ENCODE data around the gene FPGT. TPM values are rescaled to one million over a fixed set of nuclear protein-coding genes. Genes with fewer than 3 reads are reported as not detected.

Gene FPGT
- total RNA-seq, 1 experiment from 2014 or later: 12.0 TPM

GRCh38 chr1:74161497-74161896 lies 36.5 kb upstream of the FPGT start:
- ChIA-PET RAD21 (ENCODE audit: low non-redundant PET in 1 of 2, low total read pairs in 2 of 2, uncharacterized antibody in 2 of 2, unreplicated experiment in 2 of 2) (no interaction called here), CTCF (no interaction called here), POLR2A (no interaction called here)
- DNase-seq (ENCODE audit: low read depth, low spot score): no peak
- H3K36me3 ChIP-seq (ENCODE audit: control insufficient read depth in 1 of 2, insufficient read depth in 2 of 2, low read length in 2 of 2): no peaks in the 10 kb centered on the region
- TF ChIP-seq ELF1 (IDR thresholded peaks at IDR 0.05; ENCODE audit: borderline replicate concordance, low read depth): no peak
- no peaks in the 10 kb centered on the region for H3K9me3 ChIP-seq (ENCODE audit: control insufficient read depth in 1 of 2, insufficient read depth in 1 of 2, low read depth in 1 of 2, low read length in 2 of 2)
- no peaks in the 10 kb centered on the region for H4K20me1 ChIP-seq (ENCODE audit: insufficient read depth)
- no TSS peak for BruUV-seq (replicated peaks)
- no peaks in the 10 kb centered on the region for H3K79me2 ChIP-seq (ENCODE audit: insufficient read depth, low read length)
- peaks cover 8% of the 10 kb centered on the region; the same call in 1 of the 2 replicates for H3K27me3 ChIP-seq (ENCODE audit: insufficient read depth, low read length)
- intact Hi-C loops (cut with micrococcal nuclease): no loop called here
- no peak overlapping the region for H3K9ac ChIP-seq (ENCODE audit: low read length)
- ATAC-seq: no peak
- H3K4me3 ChIP-seq (replicated peaks in 1 of 2; ENCODE audit: low read depth in 1 of 2, low read length in 2 of 2): no peak overlapping the region
- no peaks in the 10 kb centered on the region for H3K4me1 ChIP-seq (ENCODE audit: control insufficient read depth in 1 of 2, insufficient read depth in 2 of 2, low read length in 2 of 2)
- H3K9me2 ChIP-seq (ENCODE audit: insufficient read depth): no peaks in the 10 kb centered on the region
- no peak overlapping the region for H2AFZ ChIP-seq (ENCODE audit: low read depth, low read length, poor library complexity, severe bottlenecking)
- no peak overlapping the region for H3K4me2 ChIP-seq (ENCODE audit: low read length)
- no peak overlapping the region for H3K27ac ChIP-seq (ENCODE audit: low read depth, low read length)

DNA sequence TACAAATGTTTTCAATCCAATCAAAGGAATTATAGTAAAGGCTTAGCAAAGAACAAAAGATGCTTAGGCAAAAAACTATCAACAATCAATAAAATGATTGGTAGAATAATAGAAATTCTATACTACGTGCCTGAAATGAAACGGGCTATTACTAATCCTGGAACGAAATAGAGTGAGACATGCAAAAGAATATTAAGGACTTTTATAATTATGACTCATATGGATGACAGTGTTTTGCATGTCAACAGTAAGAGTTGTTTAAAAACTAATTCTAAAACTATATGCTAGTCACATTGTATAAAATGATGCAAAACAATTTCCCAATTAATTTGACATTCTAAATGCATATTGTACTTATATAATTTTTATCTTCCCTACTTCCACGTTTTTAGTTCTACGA lies 35.7 kb upstream of the FPGT start:
- H3K27ac ChIP-seq (ENCODE audit: low read depth, low read length): no peak overlapping the region
- no peaks in the 10 kb centered on the region for H3K9me2 ChIP-seq (ENCODE audit: insufficient read depth)
- H3K9me3 ChIP-seq (ENCODE audit: control insufficient read depth in 1 of 2, insufficient read depth in 1 of 2, low read depth in 1 of 2, low read length in 2 of 2): no peaks in the 10 kb centered on the region
- no peak overlapping the region for H3K9ac ChIP-seq (ENCODE audit: low read length)
- ChIA-PET RAD21 (ENCODE audit: low non-redundant PET in 1 of 2, low total read pairs in 2 of 2, uncharacterized antibody in 2 of 2, unreplicated experiment in 2 of 2) (no interaction called here), CTCF (no interaction called here), POLR2A (no interaction called here)
- intact Hi-C loops (cut with micrococcal nuclease): no loop called here
- H4K20me1 ChIP-seq (ENCODE audit: insufficient read depth): no peaks in the 10 kb centered on the region
- H3K4me3 ChIP-seq (replicated peaks in 1 of 2; ENCODE audit: low read depth in 1 of 2, low read length in 2 of 2): no peak overlapping the region
- DNase-seq (ENCODE audit: low read depth, low spot score): no peak
- H2AFZ ChIP-seq (ENCODE audit: low read depth, low read length, poor library complexity, severe bottlenecking): no peak overlapping the region
- no peaks in the 10 kb centered on the region for H3K4me1 ChIP-seq (ENCODE audit: control insufficient read depth in 1 of 2, insufficient read depth in 2 of 2, low read length in 2 of 2)
- H3K36me3 ChIP-seq (ENCODE audit: control insufficient read depth in 1 of 2, insufficient read depth in 2 of 2, low read length in 2 of 2): no peaks in the 10 kb centered on the region
- TF ChIP-seq ELF1 (IDR thresholded peaks at IDR 0.05; ENCODE audit: borderline replicate concordance, low read depth) (no peak), EGR1 (IDR thresholded peaks at IDR 0.05; ENCODE audit: low read depth) (no peak), FOSL1 (IDR thresholded peaks at IDR 0.05; ENCODE audit: low read depth) (no peak), TCF7L2 (IDR thresholded peaks at IDR 0.05; ENCODE audit: borderline replicate concordance, extremely low read depth, insufficient read depth, insufficient read length) (no peak), RAD21 (IDR thresholded peaks at IDR 0.05; ENCODE audit: low read depth) (no peak), REST (IDR thresholded peaks at IDR 0.05; ENCODE audit: low read depth) (no peak), SP1 (IDR thresholded peaks at IDR 0.05; ENCODE audit: low read depth) (no peak), SRF (IDR thresholded peaks at IDR 0.05; ENCODE audit: low read depth) (no peak), MAX (IDR thresholded peaks at IDR 0.05) (no peak), EZH2phosphoT487 (IDR thresholded peaks at IDR 0.05; ENCODE audit: borderline replicate concordance) (no peak)
- TF ChIP-seq, protein P1, sequence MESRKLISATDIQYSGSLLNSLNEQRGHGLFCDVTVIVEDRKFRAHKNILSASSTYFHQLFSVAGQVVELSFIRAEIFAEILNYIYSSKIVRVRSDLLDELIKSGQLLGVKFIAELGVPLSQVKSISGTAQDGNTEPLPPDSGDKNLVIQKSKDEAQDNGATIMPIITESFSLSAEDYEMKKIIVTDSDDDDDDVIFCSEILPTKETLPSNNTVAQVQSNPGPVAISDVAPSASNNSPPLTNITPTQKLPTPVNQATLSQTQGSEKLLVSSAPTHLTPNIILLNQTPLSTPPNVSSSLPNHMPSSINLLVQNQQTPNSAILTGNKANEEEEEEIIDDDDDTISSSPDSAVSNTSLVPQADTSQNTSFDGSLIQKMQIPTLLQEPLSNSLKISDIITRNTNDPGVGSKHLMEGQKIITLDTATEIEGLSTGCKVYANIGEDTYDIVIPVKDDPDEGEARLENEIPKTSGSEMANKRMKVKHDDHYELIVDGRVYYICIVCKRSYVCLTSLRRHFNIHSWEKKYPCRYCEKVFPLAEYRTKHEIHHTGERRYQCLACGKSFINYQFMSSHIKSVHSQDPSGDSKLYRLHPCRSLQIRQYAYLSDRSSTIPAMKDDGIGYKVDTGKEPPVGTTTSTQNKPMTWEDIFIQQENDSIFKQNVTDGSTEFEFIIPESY (IDR thresholded peaks at IDR 0.05; ENCODE audit: extremely low read depth, insufficient replicate concordance, low read length): no peak
- H3K79me2 ChIP-seq (ENCODE audit: insufficient read depth, low read length): no peaks in the 10 kb centered on the region
- no peak for ATAC-seq
- BruUV-seq (replicated peaks): no TSS peak
- H3K27me3 ChIP-seq (ENCODE audit: insufficient read depth, low read length): peaks cover 8% of the 10 kb centered on the region; the same call in 1 of the 2 replicates
- H3K4me2 ChIP-seq (ENCODE audit: low read length): no peak overlapping the region

Measured in HCT116 (cell line).